Activated CD4-positive, CD25-positive, alpha-beta regulatory T cell treated with anti-CD3 and anti-CD28 coated beads, Interleukin-2, amount 50 U/mL, for 72 hours (primary cell): ENCODE results near the gene MYH7B.
A peak's percentile ranks its signal among the peaks of the same experiment; 100 is the strongest.

Source experiments
- DNase-seq: peaks from one replicate; pipeline ENCODE4 v3.0.0; 2021

The MYH7B gene

GRCh38 chr20:34955231-34956040 is at the start of gene MYH7B, which contains the start of gene GSS:
Gene MYH7B (plus strand): TSS chr20:34955868. CDS start chr20:34978006, 22,138 bp downstream.
Gene GSS (minus strand): TSS chr20:34955806. CDS start chr20:34951852, 3,954 bp downstream.
- peak; percentile 99 for DNase-seq

DNA sequence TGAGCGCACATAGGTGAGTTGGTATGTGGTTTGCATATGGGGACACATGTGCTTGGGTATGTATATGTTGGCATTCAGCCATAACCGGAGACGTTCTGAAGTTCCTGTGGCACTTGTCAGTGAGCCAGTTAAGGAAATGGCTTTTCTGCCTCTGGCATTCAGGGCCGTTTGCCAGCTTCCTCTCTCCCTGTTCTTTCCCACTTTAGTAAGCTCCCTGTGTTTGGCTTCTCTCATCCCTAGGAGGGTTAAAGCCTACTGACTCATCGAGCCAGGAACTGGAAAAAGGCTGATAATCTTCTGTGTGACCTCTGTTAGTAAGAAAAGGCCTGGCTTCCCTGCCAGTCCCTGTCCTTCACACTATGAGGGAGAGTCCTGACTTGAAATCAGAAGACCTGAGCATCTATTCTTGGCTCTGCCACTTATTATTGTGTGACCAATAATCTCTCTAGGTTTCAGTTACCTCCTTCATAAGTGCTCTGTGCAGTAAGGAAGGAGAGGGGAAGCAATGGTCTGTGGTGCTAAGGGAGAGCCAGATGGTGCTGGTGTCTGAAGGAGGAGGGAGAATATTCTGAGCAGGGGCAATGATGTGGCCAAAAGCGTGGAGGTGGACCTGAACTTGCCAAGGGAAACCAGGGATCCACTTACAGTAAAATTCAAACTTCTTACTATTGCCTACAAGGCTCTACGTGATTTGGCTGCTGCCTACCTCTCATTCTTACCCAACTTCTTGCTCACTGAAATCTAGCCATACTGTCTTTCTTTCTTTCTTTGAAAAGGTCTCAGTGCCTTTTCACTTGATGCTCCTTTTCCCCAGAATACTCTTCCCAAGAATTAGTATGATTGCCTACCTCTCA is 47.8 kb upstream of the MYH7B start:
- DNase-seq: no peak

- no peak for DNase-seq
Observed at GRCh38 chr20:34915131-34915530, 40.5 kb upstream of the MYH7B start.

GRCh38 chr20:34915749-34916455 is 39.8 kb upstream of the MYH7B start:
- no peak for DNase-seq

GRCh38 chr20:34916774-34917354 is 38.8 kb upstream of the MYH7B start:
- DNase-seq: no peak

- DNase-seq: no peak
Observed at GRCh38 chr20:34920055-34920454, 35.6 kb upstream of the MYH7B start.

DNA sequence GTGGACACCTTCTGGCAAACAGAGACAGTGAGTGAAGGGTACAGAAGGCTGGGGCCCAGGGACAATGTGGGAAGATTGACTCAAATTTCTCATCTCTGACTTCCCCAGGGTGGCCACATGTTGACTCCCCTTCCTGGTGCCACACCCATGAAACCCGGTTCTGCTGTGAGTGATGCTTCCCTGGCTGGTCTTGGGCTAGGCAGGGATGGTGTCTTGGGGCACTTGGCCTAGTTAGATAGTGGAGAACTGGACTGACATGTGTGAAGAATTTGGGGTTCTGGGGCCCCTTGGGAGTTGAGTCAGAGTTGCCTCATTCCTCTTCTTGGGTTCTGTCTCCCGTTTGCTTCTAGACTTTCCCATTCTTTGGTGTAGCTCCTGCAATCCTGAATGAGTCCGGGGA is 34.2 kb upstream of the MYH7B start:
- DNase-seq: no peak

DNA sequence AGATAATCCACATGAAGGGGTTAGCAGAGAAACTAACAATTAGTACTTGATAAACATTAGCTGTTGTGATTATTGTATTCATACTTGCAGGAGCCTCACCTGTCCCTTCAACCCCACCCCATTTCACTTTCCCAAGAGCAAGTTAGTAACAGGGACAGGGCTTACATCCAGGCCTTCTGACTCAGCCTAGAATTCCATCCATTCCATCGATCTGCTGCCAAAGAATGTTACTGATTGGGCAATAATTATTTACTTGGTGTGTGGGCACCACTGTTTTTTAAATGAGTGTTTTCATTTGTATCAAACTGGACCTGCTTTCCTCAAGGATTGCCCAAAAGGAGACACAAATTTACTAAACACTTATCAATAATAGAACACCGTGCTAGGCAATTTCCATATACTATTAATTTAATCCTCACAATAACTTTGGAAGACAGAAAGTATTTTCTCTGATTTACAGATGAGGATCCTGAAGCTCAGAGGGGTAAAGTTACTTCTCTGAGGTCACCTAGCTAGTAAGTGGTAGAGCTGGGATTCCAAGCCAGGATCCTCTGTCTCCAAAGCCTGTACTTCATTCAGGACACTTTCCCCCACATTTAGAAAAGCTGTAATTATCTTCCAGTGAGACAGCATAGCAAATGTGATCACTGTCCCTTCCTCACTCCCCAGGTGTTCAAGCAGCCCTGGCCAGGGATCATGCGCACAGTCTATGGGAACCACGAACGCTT is 32.9 kb upstream of the MYH7B start:
- no peak for DNase-seq

DNA sequence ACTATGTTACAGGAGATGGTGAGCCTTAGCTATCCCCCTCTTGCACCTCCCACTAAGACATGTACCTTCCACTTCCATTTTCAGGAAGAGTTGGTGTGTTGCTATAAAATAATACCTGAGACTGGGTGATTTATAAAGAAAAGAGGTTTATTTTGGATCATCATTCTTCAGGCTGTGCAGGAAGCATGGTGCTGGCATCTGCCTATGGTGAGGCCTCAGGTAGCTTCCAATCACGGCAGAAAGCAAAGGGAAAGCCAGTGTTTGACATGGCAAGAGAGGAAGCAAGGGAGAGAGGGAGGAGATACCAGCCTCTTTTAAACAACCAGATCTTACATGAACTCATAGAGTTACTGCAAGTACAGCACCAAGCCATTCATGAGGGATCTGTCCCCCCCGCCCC is 32.3 kb upstream of the MYH7B start:
- DNase-seq: no peak

GRCh38 chr20:34925341-34925740 is 30.3 kb upstream of the MYH7B start:
- no peak for DNase-seq

GRCh38 chr20:34925981-34926380 is 29.7 kb upstream of the MYH7B start:
- no peak for DNase-seq

- no peak for DNase-seq
Observed at GRCh38 chr20:34926581-34926980, 29.1 kb upstream of the MYH7B start.

GRCh38 chr20:34927736-34928135 is 27.9 kb upstream of the MYH7B start:
- DNase-seq: no peak

DNA sequence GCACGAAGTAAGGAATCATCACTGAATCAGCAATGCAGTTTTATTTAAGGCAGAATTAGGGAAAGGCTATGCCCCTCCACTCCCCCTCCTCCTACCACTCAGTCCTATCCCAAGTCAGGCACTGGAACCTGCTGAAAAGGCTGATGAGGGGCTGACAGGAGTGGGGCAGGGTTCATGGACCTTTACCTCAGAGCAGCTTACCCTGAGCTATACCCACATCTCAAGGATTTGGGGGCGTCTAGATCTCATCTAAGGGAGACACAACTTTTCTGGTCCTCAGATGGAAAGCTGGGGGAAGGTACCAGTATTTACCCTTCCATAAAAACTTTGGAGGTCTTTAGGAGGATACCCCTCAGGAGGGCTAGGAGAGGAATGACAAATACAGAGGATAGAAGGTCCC is 27.3 kb upstream of the MYH7B start:
- no peak for DNase-seq

- no peak for DNase-seq
Observed at GRCh38 chr20:34931771-34932170, 23.9 kb upstream of the MYH7B start.

GRCh38 chr20:34938466-34939163 is 17.1 kb upstream of the MYH7B start:
- no peak for DNase-seq

DNA sequence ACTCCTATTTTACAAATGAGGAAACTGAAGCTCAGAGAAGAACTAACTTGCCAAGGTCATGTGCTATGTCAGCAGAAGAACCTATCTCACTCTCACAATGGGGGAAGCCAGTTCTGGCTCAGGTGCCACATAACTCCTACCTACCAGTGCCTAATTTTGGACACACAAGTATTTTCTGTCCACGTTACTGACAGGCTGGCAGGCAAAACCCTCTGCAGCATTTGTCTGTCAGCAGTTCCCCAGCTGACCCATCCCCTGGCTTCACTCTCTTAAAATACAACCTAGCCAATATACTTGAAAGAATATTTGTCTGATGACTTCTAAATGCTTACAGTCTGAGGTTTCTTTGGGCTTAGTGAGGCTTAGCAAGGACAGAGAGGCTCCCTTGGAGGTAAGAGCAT is 15.6 kb upstream of the MYH7B start:
- DNase-seq: no peak

DNA sequence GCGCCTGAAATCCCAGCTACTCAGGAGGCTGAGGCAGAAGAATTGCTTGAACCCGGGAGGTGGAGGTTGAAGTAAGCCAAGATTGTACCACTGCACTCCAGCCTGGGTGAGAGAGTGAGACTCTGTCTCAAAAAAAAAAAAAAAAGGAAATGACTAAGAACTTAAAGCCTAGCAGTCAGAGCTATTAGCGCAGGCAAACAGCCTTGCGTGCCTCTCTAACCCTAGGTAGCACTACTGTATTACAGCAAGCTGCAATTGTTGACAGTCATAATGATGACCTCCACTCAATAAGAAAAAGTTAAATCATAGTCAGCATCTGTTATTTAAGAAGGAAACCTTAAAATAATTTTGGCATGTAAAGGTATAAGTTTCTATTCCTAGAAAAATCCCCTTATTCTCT is 14.4 kb upstream of the MYH7B start:
- no peak for DNase-seq

DNA sequence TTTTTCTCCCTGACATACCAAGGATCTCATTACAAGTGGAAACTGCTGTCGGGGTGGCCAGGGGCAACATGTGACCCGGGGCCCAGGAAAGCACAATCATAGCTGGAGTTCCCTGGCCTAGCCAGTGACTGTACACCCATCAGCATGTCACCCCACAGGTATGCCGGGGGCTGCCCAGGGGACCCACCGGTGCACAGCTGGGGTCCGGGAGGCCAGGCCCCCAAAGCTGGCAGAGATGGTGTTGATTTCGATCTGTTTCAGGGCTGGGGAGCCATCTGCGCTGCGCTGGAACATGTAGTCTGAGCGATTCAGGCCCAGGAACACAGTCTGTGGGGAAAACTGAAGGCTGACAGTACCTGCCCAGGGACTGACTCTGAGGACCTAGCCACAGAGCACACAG is 13.4 kb upstream of the MYH7B start:
- no peak for DNase-seq

GRCh38 chr20:34943808-34944567 is 11.7 kb upstream of the MYH7B start:
- no peak for DNase-seq
